ENCODE results near the gene PRAC2.

PRAC2 gene

DNA sequence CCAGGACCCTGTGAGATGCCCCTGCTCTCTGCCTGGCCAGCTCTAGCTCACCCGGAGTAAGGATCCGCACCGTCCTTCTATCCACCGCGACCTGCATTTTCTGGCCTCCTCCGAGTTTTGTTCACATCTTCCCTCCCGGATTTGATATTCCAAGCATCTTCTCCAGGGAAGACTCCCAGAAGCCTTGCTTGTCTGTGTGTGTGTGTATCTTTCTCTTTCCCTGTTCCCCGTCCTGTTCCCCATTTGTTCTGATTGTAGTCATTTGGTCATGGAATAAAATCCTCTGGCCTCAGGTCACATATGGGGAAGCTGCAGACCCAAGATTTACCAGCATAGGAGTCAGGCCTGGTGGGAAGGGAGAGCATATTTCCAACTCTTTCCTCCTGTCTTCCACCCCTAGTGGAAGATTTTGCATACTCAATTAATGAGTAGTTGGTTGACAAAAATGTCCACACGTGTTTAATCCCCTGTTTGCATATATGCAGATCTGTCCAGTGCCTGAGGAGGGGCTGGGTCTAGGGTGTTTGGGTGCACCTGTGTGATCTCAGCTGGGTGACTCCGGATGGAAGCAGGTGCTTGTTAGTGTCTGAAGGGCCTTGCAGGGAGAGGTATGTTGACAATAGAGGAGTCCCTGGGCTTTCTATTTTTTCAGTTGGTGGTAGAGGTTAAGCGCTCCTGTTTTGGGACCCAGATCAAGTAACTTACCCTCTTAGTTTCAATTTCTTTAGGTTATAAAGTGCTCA, 2.5 kb upstream of the PRAC2 start:
- peak; percentile 27 for DNase-seq

DNA sequence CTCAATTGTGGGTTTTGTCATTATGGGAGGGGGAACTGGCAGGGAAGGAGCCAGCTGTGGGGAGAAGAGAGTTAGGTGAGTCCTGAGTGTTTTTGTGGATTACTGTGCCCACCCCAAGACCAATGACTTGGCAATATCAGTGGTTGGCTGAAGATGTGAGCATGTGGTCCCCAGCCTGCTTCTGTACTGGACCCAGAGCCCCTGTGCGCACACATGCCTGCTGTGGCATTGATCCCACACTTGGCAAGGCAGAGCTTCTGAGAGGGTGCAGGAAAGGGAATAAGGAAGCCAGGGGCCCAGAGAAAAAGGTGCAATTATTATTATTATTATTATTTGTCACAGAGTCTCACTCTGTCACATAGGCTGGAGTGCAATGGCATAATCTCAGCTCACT, 2.0 kb upstream of the PRAC2 start:
- DNase-seq: no peak

- no peak for DNase-seq
Observed at GRCh38 chr17:48722201-48722907, 631 bp upstream of the PRAC2 start, which contains the start of gene PRAC1. Gene PRAC1, minus strand, starts transcription at chr17:48722518. Its CDS starts 126 bp downstream, at chr17:48722392.

DNA sequence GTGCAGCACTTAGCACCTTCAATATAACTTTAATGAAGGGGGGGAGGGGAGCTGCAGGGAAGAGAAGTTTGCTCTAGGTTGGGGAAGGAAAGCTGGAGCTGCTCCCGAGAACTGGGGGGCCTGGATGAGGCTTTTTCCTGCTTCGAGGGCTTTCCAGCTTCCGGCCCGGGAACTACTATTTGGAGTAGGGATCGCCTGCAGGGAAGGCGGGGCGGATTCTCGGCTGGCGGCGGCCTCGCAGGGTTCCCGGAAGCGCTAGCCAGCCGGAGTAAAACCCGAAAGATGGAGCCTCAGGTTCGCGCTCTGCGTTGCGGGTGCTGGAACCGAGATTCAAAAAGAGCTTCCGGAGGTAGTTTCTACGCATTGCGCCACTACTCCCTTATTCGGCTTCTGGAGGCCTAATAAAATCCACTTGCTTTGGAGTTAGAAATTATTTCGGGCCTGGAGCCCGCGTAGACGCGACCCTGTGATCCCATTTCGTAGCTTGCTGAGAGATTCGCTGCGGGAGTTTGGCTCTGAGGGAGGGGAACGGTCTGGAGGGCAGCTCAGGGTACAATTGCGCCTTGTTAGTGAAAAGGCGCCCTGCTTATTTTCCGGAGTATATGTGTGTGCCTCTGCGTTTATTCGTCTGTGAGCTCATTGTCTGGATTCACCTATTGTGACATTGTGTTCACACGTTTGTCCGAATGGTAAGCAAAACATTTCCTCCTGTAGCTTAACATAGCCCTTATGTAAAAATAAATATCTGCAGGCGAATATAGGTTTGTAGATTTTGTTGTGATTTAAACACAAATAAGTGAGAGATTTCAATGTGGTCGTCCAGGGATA, 652 bp downstream of the PRAC2 start:
- DNase-seq: no peak

DNA sequence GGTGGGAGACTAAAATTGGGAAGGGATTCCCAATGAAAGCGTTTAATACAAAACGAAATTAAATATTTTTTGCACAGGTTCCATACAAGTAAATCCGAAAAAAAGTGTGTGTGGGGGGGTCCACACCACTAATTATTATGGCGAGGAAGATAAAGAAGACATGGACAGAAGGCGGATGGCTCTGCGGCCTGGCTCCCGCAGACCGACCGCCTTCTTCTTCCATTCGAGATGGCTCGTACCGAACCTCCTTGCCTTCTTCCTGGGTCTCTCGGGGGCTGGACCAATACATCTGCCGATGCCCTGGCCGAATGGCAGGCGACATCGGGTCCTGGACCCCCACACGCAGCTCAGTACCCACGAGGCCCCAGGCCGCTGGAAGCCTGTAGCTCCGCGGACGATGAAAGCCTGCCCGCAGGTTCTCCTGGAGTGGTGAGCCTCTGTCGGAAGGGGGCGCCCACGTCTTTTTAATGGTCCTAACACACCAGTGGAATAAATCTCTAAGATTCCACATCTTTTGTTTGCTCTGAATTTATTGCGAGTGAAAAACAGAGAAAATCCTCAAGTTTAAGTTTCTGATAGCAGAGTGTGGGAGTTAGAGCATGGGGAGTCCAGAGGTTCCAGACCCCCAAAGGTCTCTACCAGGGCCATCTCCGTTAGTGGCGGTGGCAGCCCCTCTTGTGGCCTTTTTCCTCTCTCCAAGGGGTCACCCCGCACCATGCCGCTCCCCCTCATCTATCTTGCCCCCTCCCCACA, 1.4 kb downstream of the PRAC2 start:
- peak; percentile 38 for DNase-seq

- no peak for DNase-seq
Observed at GRCh38 chr17:48725004-48725287, 2.0 kb downstream of the PRAC2 start.

DNA sequence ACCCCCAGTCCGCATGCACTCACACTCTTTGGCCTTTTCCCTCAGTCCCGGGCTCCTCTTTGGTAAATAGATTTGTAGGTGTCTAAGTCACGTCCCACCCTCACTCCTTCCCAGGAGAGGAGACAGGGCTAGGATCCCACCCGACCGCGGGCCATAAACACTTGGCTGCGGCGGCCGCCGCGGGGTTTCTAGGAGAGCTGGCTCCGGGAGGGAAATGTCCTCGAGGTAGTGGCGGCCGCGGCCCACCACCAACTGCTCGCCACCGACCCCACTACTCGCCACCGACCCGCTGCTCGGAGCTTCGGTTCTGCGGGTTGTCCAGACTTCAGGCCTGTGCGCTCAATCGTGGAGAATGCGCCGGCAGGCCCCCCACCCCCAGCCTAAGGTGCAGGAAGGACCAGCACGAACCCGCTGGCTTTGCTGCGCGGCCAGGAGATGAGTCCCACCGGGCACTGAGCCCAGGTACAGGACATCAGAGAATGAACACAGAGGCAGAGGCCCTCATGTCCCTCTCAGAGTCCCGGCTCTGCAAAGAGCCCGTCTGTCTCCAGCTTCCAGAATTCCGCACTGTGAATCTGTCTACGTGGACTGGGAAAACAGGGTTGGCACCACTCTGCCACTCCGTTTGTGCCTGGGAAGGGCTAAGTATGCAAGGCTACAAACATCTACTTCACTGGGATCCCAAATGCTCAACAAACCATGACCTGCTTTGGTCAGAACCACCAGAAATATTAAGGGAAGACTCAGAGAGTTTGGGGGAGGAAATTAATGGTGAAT, 2.5 kb downstream of the PRAC2 start:
- no peak for DNase-seq

DNA sequence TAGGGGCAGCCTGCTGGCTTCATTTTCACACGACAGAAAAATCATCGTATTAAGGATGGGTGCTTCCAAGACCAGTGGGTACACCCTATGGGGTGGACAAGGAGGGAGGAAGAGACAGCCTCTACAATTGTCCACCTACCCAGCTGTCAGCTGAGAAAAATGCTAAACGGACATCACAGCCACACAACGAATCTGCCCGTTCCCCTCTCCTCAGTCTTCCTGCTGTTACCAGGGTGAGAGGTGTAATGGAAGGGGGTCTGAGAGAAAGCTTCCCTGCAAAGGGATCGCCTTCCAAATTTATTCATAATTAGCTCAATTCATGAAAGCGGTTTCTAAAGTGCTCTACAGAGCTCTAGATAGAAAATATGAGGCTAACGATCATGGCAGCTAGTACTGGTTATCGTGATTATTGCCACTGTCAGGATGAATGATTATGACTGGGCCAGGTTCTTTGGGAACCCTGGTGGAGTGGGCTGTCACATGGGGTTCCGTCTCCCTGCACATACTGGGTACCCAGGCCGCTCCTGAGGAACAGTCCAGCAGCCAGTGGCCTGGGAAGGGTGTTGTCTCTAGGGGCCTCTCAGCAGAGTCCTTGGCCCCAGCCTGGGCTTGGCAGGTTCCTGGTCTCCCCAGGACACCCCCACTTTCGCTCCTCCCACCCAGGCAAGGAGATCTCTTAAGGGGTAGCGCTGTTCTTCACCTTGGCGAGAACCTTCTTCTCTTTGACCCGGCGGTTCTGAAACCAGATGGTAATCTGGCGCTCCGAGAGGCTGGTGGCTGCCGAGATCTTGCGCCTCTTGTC, 3.3 kb downstream of the PRAC2 start:
- DNase-seq: no peak

- no peak for DNase-seq
Observed at GRCh38 chr17:48726916-48727286, 3.9 kb downstream of the PRAC2 start.

DNA sequence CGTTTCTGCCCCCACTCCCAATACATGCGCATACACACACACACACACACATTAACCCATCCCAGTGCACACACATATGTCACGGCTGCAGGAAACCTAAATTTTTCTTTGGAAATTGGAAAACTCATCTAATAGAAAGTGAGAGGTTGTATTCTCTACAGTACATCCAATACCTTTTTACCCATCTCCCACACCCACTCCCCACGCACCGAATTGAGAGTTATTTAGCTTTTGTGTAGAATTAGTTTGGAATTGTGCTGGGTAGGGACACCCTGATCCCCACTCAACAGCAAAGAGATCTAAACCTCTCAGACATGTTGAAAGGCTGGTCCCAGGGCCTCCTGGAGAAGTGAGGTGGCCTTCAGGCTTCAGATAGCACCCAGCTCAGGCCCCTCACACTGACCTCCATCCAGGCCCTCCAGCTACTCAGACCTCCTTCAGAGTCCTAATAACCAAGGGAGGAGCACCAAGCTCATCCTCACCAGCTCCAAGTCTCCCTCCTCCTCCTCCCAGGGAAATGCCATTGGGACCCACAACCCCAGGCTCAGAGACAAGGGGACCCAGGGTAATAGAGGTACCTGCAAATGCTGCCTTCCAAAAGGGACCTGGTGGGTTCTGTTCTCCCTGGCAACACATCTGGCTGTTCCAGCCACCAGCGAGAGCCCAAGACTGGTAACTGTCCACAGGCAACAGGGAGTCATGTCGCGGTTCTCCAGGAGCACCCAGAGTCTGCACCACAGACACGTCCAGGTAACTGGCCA, 4.6 kb downstream of the PRAC2 start:
- DNase-seq: no peak

- peak; percentile 18 for DNase-seq
Observed at GRCh38 chr17:48728232-48729231, 5.5 kb downstream of the PRAC2 start, which contains the start of gene HOXB13. Gene HOXB13, minus strand, starts transcription at chr17:48728750. Its CDS starts 157 bp downstream, at chr17:48728593.

- no peak for DNase-seq
Observed at GRCh38 chr17:48729335-48730239, 6.6 kb downstream of the PRAC2 start.

DNA sequence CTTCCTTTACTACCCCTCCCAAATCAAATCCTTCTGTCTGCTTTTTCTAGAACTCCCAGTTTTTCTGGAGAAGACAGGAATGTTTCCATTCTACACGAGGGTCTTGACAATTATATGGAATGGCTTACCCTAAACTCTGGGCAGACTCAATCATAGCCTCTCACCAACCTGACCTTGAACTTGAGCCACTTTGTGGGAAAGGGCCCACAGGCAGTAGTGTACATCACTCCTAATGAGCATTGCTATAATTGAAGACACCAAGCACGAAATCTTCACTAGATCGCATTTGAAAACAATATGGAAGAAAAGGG, 7.2 kb downstream of the PRAC2 start:
- DNase-seq: no peak

DNA sequence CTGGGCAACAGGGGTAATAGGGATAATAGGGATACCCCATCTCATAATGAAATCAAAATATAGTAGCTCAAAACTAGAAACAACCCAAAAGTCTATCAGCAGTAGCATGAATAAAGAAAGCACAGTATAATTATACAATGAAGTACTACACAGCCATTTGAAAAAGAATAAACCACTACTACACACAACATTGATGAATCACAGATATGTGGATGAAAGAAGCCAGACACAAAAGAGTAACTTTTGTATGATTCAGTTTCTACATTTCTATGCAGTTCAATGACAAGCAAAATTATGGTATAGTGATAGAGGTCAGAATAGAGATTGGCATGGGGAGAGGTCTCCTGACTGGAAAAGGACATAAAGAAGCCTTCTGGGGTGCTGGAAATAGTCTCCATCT, 8.4 kb downstream of the PRAC2 start:
- no peak for DNase-seq

DNA sequence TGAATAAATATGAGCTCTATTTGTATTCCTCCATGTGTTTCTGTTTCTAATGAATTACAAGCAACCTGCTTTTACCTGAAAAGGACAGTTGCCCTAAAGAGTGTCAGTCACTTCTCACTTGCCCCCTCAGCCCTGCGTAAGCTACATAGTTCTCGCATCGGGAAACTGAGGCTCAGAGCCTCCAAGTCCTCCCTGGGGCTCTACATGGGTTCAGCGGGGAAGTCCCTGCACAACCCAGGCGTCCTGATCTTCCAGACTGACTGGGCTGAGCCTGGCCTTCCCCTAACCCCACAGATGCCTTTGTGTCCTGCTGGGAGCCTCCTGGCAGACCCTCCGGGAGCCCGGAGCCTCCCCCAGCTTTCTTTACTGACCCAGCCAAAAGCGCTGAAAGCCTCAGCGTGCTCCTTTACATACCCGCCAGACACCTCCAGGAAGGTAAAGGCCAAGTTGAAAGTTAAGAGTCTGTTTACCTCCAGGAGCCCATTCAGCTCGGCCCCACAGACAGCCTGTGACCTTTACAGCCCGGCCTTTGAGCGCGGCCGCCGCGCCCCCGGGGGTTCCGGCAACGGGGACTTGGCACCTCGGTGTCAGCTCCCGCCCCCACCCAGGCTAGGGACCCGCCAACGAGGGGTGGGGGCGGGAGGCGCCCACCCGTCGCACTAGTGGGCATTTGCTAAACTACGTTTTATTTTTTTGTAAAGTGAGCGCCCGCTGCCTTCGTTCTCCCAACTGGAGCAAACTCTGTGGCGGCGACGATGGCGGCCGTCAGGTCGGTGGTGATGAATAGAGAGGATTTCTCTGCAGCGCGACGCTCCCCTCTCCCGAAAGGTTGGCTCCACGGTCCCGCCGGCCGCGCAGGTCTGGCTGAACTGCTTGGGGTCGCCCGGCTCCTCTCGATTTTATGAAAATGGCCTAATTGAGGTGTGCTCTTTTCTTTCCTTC, 10.0 kb downstream of the PRAC2 start:
- no peak for DNase-seq

DNA sequence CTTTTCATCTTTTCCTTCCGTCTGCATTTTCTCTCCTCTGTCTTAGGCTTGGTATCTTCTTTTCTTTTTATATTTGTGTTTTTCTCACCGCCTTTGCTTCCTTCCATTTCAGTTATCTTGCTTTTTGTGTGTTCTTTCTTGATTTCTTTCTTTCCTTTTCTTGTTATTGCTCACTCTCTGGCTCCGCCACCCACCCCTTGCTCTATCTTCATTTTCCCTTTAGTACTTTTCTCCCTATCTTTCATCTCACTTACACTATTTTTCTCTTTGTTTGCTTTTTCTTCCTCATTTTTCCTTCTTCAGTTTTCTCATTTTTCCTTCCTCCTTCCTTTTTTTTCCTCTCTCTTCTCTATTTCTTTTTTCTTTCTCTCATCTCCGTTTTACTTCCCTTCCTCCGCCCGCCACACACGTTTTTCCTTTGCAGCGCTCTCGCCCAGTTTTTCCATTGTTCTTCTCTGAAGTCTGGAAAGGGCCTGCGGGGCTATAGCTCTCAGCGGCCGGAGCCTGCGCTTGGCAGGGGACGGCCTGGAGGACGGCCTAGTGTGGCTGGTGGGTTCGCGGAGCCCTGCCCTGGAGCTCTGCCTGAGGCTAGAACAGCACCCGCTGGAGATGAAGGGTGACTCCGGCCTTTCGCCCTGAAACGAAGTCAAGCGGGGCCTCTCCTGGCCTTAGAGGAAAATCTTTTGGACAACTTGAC, 10.8 kb downstream of the PRAC2 start:
- no peak for DNase-seq

All from SHP77 treated with DMSO at 0.1 percent for 48 hours (cell line).